HL-60/S4 (cell line): ENCODE measurements around the gene MITD1.
"Not testable (repeated sequence)": the region's sequence is repeated elsewhere in the genome, so short reads cannot be mapped to it uniquely, and the experiment has no call there.

ENCODE experiments used
- in situ Hi-C: fragments of 300-500 bp; cut with MboI; formaldehyde crosslinking; loops from 2 replicates; pipeline ENCODE4 v1.14.3; 2022; ENCODE audit warnings: low sequenced_read_pairs

Gene MITD1

GRCh38 chr2:99180755-99181623 is at the start of gene MITD1, which contains the start of gene MRPL30:
TSS of gene MITD1 (minus strand) at chr2:99181058. CDS start at chr2:99180981, 77 bp downstream.
TSS of gene MRPL30 (plus strand) at chr2:99181184. CDS start at chr2:99186204, 5,020 bp downstream.
- in situ Hi-C loops = no loop called here

GRCh38 chr2:99217929-99218501 is 37.2 kb upstream of the MITD1 start:
- in situ Hi-C loops = no loop called here

- in situ Hi-C loops = no loop called here
Measured at GRCh38 chr2:99216096-99216495, 35.2 kb upstream of the MITD1 start.

GRCh38 chr2:99205491-99205890 is 24.6 kb upstream of the MITD1 start:
- in situ Hi-C loops = no loop called here

GRCh38 chr2:99201959-99202678 is 21.3 kb upstream of the MITD1 start:
- in situ Hi-C loops = no loop called here

GRCh38 chr2:99200076-99200800 is 19.4 kb upstream of the MITD1 start:
- in situ Hi-C loops = no loop called here

GRCh38 chr2:99198103-99198841 is 17.4 kb upstream of the MITD1 start:
- in situ Hi-C loops = no loop called here

GRCh38 chr2:99192364-99192763 is 11.5 kb upstream of the MITD1 start:
- in situ Hi-C loops = not testable (repeated sequence)

- in situ Hi-C loops = no loop called here
Measured at GRCh38 chr2:99190548-99190947, 9.7 kb upstream of the MITD1 start.

GRCh38 chr2:99188357-99188756 is 7.5 kb upstream of the MITD1 start:
- in situ Hi-C loops = no loop called here

- in situ Hi-C loops = no loop called here
Measured at GRCh38 chr2:99187011-99187410, 6.2 kb upstream of the MITD1 start.

GRCh38 chr2:99184811-99185210 is 4.0 kb upstream of the MITD1 start:
- in situ Hi-C loops = no loop called here

- in situ Hi-C loops = no loop called here
Measured at GRCh38 chr2:99183025-99183424, 2.2 kb upstream of the MITD1 start.

- in situ Hi-C loops = no loop called here
Measured at GRCh38 chr2:99181624-99182000, 754 bp upstream of the MITD1 start.

GRCh38 chr2:99171377-99172140 is 9.3 kb downstream of the MITD1 start:
- in situ Hi-C loops = no loop called here

- in situ Hi-C loops = no loop called here
Measured at GRCh38 chr2:99169534-99169933, 11.3 kb downstream of the MITD1 start.

GRCh38 chr2:99166218-99166617 is 14.6 kb downstream of the MITD1 start:
- in situ Hi-C loops = no loop called here

GRCh38 chr2:99159594-99159993 is 21.3 kb downstream of the MITD1 start:
- in situ Hi-C loops = no loop called here

- in situ Hi-C loops = no loop called here
Measured at GRCh38 chr2:99158599-99158998, 22.3 kb downstream of the MITD1 start.

- in situ Hi-C loops = no loop called here
Measured at GRCh38 chr2:99156891-99157290, 24.0 kb downstream of the MITD1 start.
